ENCODE data around the gene RPL7A.

Gene RPL7A

GRCh38 chr9:133323991-133324703 is 23.9 kb upstream of the RPL7A start:
- TF ChIP-seq SIN3A (IDR thresholded peaks at IDR 0.05; ENCODE audit: borderline replicate concordance, insufficient read depth, low read length) (no peak), FOXP2 (optimal IDR thresholded peaks at IDR 0.05; ENCODE audit: borderline replicate concordance, extremely low read depth, extremely low read length, insufficient read depth) (no peak), POLR2AphosphoS5 (IDR thresholded peaks at IDR 0.05; ENCODE audit: low read depth, low read length) (no peak), REST (IDR thresholded peaks at IDR 0.05; ENCODE audit: insufficient read depth in 1 of 2, low read depth in 2 of 2, low read length in 2 of 2) (no peak), TAF1 (IDR thresholded peaks at IDR 0.05; ENCODE audit: borderline replicate concordance, insufficient read depth, low read length) (no peak)

GRCh38 chr9:133327834-133328484 is 20.1 kb upstream of the RPL7A start:
- TF ChIP-seq REST (IDR thresholded peaks at IDR 0.05; ENCODE audit: insufficient read depth in 1 of 2, low read depth in 2 of 2, low read length in 2 of 2): no peak
- no peak for TF ChIP-seq POLR2AphosphoS5 (IDR thresholded peaks at IDR 0.05; ENCODE audit: low read depth, low read length)
- TF ChIP-seq SIN3A (IDR thresholded peaks at IDR 0.05; ENCODE audit: borderline replicate concordance, insufficient read depth, low read length): no peak
- no peak for TF ChIP-seq TAF1 (IDR thresholded peaks at IDR 0.05; ENCODE audit: borderline replicate concordance, insufficient read depth, low read length)
- no peak for TF ChIP-seq FOXP2 (optimal IDR thresholded peaks at IDR 0.05; ENCODE audit: borderline replicate concordance, extremely low read depth, extremely low read length, insufficient read depth)

- TF ChIP-seq TAF1 (IDR thresholded peaks at IDR 0.05; ENCODE audit: borderline replicate concordance, insufficient read depth, low read length) (no peak), POLR2AphosphoS5 (IDR thresholded peaks at IDR 0.05; ENCODE audit: low read depth, low read length) (no peak), FOXP2 (optimal IDR thresholded peaks at IDR 0.05; ENCODE audit: borderline replicate concordance, extremely low read depth, extremely low read length, insufficient read depth) (no peak), SIN3A (IDR thresholded peaks at IDR 0.05; ENCODE audit: borderline replicate concordance, insufficient read depth, low read length) (no peak), REST (IDR thresholded peaks at IDR 0.05; ENCODE audit: insufficient read depth in 1 of 2, low read depth in 2 of 2, low read length in 2 of 2) (no peak)
Measured at GRCh38 chr9:133331221-133331620, 16.8 kb upstream of the RPL7A start.

- TF ChIP-seq FOXP2 (optimal IDR thresholded peaks at IDR 0.05; ENCODE audit: borderline replicate concordance, extremely low read depth, extremely low read length, insufficient read depth) (no peak), REST (IDR thresholded peaks at IDR 0.05; ENCODE audit: insufficient read depth in 1 of 2, low read depth in 2 of 2, low read length in 2 of 2) (no peak)
Measured at GRCh38 chr9:133331641-133332380, 16.2 kb upstream of the RPL7A start.

All from PFSK-1 (cell line).